ENCODE data around the gene ANKS3. TPM values are rescaled to one million over a fixed set of nuclear protein-coding genes. Genes with fewer than 3 reads are reported as not detected.

ANKS3 gene
- total RNA-seq, 4 donors from 2014 or later: 9.4 to 22.7 (median 11.5) TPM

GRCh38 chr16:4704913-4705312, 29.2 kb downstream of the ANKS3 start:
- intact Hi-C loops (cut with DNase I): no loop called here
- Histone ChIP-seq H3K4me3 (no peak overlapping the region), H3K27me3 (no peaks in the 10 kb centered on the region), H3K36me3 (peaks cover 5 to 96% (median 43%) of the 10 kb centered on the region in 3 donors), H3K9me3 (no peaks in the 10 kb centered on the region), H3K4me1 (peaks cover 0 to 26% (median 0%) of the 10 kb centered on the region in 3 donors), H3K27ac (no peak overlapping the region)
- 98 to 99% methylated on average over 12 to 14 of the region's 14 CpGs for WGBS, 2 donors
- TF ChIP-seq CTCF (IDR thresholded peaks at IDR 0.05) (no peak), POLR2A (IDR thresholded peaks at IDR 0.05) (no peak)
- no peak for DNase-seq

- WGBS, 2 donors: 76 to 80% methylated on average over 7 to 8 of the region's 8 CpGs
Measured at GRCh38 chr16:4704491-4704890, 29.6 kb downstream of the ANKS3 start.

GRCh38 chr16:4703906-4704305, 30.2 kb downstream of the ANKS3 start:
- no peaks in the 10 kb centered on the region for H3K27me3 ChIP-seq
- intact Hi-C loops (cut with DNase I): no loop called here
- no peak overlapping the region for H3K27ac ChIP-seq
- TF ChIP-seq CTCF (IDR thresholded peaks at IDR 0.05): no peak
- WGBS, 2 donors: no CpG with 5 or more reads among the region's 7 CpGs
- H3K36me3 ChIP-seq: peaks cover 9 to 96% (median 49%) of the 10 kb centered on the region in 3 donors
- no peak for DNase-seq
- H3K9me3 ChIP-seq: no peaks in the 10 kb centered on the region
- H3K4me3 ChIP-seq: no peak overlapping the region
- peaks cover 0 to 26% (median 0%) of the 10 kb centered on the region in 3 donors for H3K4me1 ChIP-seq

More at GRCh38 chr16:4704491-4704890, 29.6 kb downstream of the ANKS3 start:
- TF ChIP-seq POLR2A (IDR thresholded peaks at IDR 0.05): no peak
- no peak for TF ChIP-seq CTCF (IDR thresholded peaks at IDR 0.05)
- H3K4me1 ChIP-seq: peaks cover 0 to 26% (median 0%) of the 10 kb centered on the region in 3 donors
- DNase-seq: no peak
- H3K27me3 ChIP-seq: no peaks in the 10 kb centered on the region
- H3K4me3 ChIP-seq: no peak overlapping the region
- H3K36me3 ChIP-seq: peaks cover 5 to 96% (median 45%) of the 10 kb centered on the region in 3 donors
- H3K27ac ChIP-seq: no peak overlapping the region
- H3K9me3 ChIP-seq: no peaks in the 10 kb centered on the region
- intact Hi-C loops (cut with DNase I): no loop called here

GRCh38 chr16:4702466-4702808, 31.6 kb downstream of the ANKS3 start:
- H3K27me3 ChIP-seq: no peaks in the 10 kb centered on the region
- H3K4me1 ChIP-seq: peaks cover 0 to 26% (median 0%) of the 10 kb centered on the region in 3 donors
- H3K36me3 ChIP-seq: peaks cover 18 to 98% (median 55%) of the 10 kb centered on the region in 3 donors
- 86 to 90% methylated on average over 6 to 7 of the region's 7 CpGs for WGBS, 2 donors
- H3K27ac ChIP-seq: peak overlapping the region in 1 of 4 donors; percentile 50
- intact Hi-C loops (cut with DNase I): no loop called here
- TF ChIP-seq POLR2A (IDR thresholded peaks at IDR 0.05) (no peak), CTCF (IDR thresholded peaks at IDR 0.05) (no peak)
- no peak for DNase-seq
- H3K4me3 ChIP-seq: no peak overlapping the region
- H3K9me3 ChIP-seq: no peaks in the 10 kb centered on the region

GRCh38 chr16:4701791-4702465, 32.1 kb downstream of the ANKS3 start:
- H3K4me1 ChIP-seq: peaks cover 0 to 27% (median 0%) of the 10 kb centered on the region in 3 donors
- H3K36me3 ChIP-seq: peaks cover 23 to 98% (median 50%) of the 10 kb centered on the region in 3 donors
- H3K9me3 ChIP-seq: no peaks in the 10 kb centered on the region
- H3K27ac ChIP-seq: peak overlapping the region in 1 of 4 donors; percentile 50
- intact Hi-C loops (cut with DNase I): no loop called here
- H3K27me3 ChIP-seq: no peaks in the 10 kb centered on the region
- H3K4me3 ChIP-seq: no peak overlapping the region
- DNase-seq: no peak
- WGBS, 2 donors: 71 to 90% methylated on average over 2 to 6 of the region's 17 CpGs
- TF ChIP-seq CTCF (IDR thresholded peaks at IDR 0.05): no peak
- TF ChIP-seq POLR2A (IDR thresholded peaks at IDR 0.05): no peak
